ENCODE measurements around the gene SERPINB5.

Gene SERPINB5

GRCh38 chr18:63468575-63468974, 8.2 kb upstream of the SERPINB5 start:
- DNase-seq (ENCODE audit: low read depth in 2 of 2), result no peak

DNA sequence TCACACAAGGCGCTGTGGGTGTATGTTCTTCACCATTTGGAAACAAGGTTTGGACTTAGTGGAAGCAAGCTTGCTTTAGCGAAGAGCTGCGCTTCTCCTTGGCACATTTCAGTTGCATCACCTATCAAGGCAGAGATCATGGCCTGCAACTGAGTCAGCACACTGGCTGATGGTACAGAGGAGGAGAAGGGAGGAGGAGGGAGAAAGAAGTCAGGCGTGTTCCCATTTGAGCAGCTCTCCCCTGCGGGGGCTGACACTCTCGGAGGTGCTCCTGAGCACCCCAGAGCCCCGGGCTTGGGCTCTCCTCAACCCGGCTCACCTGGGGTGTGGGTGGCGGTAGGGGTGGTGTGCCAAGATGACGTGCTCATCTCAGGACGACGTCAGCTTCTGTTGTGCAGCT, 6.0 kb upstream of the SERPINB5 start:
- no peak for DNase-seq (ENCODE audit: low read depth in 2 of 2)

DNA sequence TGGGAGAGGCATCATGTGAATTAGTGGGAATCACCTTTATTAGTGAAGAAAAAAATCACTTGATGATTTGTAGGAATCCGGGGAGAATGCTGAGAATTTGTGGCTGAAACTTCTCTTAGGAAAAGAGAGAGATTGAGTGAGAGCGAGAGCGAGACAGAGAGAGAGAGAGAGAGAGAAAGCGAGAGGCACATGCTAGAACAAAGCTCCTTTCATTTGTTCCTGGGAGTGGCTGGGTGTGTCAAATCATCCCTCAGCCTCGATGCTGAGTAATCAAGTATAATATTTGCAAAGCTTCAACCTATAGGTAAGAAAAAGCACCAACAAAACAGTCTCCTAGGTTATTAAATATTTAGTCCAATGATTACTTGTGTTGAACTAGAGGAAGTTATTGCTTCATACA, 4.4 kb upstream of the SERPINB5 start:
- DNase-seq (ENCODE audit: low read depth in 2 of 2), result no peak

- DNase-seq (ENCODE audit: low read depth in 2 of 2), result no peak
These were observed 442 bp downstream of the SERPINB5 start for GRCh38 chr18:63477200-63477599.

DNA sequence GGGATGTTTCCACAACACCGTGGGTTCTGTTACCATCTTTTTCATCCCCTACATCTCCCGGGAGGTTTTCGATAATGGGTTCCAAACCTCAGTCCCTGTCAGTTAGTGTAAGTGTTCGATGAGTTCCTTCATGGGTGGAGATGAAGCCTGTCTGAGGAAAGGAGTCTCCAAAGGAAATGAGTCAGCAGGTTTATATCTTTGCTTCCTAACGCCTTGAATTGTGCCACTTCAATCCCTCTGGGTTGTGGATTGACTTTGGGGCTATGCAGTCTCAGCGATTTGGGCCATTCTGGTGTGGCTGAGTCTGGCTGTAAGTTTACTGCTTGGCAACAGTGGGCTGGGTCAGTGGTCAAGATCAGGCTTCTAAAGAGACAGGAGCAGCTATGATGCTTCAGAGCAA, 1.2 kb downstream of the SERPINB5 start:
- no peak for DNase-seq (ENCODE audit: low read depth in 2 of 2)

DNA sequence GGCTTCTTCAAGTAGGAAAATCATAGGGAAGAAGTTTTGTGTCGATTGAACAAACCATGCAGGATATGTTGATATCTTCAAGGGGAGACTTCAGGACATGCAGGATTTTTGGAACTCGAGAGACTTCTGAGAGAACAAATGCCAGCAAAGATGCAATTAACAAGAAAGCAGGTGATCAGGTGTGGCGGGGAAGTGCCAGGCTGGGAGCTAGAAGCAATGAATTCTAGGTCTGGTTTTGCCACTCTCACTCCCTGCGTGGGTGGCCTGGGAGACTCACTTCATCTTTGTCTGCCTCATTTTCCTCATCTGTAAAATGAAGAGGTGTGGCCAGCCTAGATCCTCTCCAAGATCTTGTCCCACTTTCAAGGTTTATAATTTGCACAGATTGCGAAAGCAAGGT, 3.1 kb downstream of the SERPINB5 start:
- no peak for DNase-seq (ENCODE audit: low read depth in 2 of 2)

DNA sequence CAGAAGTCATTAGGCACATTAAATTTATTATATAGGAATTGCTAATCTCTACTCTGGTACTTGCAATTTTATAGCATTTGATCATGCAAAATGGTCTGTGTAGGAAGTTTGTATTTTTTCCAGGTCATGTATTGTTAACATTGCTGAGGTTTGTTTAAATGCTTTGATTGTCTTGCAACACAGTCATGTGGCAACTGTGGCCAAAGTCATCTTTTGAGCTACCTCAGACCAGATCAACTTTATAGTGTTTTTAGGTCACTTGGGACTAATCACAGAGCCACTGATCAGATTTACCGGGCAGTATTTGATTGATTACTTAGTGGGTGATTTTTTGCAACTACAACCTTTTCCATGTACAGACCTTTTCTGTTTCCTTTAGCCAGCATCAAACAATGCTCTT, 3.7 kb downstream of the SERPINB5 start:
- no peak for DNase-seq (ENCODE audit: low read depth in 2 of 2)

DNA sequence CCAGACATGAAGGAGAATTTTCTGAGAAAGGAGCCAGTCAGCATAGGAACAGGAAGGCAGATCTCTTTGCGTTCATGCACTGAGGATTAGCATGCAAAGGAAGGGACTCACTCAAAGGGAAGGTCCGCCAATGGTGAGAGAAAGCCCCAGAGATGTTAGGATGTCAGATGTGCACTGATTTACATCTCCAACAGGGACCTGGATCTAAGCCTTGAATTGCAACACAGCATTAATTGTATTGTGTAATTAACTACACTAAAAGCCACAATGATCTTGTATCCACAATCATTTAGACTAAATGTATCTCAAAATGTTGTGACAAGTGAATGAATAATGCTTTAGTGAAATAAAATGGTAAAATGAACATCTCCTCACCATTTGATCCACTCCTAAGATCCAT, 4.2 kb downstream of the SERPINB5 start:
- no peak for DNase-seq (ENCODE audit: low read depth in 2 of 2)

DNA sequence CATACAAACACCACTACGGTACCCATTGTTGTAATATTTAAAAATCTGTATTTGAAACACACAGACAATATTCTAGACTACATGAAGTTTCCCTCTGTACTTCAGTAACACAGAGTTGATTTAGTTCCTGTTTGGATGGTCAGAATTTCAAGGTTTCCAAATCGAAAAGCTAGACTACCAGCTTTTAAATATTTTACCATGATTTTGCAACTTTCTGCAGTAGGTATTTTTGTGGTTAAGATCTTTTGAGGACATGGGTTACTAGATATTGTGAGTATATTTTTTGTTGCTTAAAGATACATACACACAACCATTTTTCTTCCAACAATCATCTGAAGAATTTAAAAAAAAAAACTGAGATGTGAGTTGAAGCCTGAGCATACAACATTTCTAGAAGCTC, 10.9 kb downstream of the SERPINB5 start:
- DNase-seq (ENCODE audit: low read depth in 2 of 2), result no peak

- DNase-seq (ENCODE audit: low read depth in 2 of 2), result no peak
These were observed 11.4 kb downstream of the SERPINB5 start for GRCh38 chr18:63488160-63488559.

- no peak for DNase-seq (ENCODE audit: low read depth in 2 of 2)
These were observed 16.1 kb downstream of the SERPINB5 start for GRCh38 chr18:63492851-63493250.

- DNase-seq (ENCODE audit: low read depth in 2 of 2), result no peak
These were observed 18.9 kb downstream of the SERPINB5 start for GRCh38 chr18:63495675-63496074.

DNA sequence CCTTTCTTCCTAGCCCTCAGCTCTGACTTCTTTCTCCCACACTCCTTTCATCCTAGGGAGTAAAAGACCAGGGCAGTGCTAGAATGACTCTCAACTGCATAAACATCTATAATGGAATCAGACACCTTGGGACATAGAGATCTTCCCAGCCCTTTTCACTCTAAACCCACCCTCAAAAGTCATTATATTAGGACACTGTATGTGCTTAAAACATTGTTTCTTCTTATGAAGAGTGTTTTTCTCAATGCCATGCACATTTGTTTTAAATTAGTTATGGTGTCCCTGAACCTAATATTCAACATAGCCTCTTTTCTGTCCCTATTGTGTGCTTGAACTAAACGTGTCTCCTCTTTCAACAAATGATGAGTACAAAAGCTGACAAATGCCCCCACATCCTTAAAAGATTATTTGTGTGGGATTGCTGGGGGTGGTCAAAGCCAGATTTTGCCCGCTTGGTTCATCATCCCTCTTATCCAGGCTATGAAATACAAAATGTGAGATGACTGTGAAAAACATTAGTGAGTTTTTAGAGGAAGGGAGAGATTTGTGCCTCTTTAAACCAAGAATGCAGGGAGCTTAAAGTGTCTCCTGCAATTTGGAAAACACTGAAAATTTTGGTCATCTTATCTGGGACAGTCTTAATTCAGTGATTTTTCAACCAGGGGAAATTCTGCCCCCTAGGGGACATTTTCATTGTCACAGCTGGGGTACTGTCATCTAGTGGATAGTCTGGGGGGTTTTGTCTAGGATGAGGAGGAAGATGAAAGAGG, 29.0 kb downstream of the SERPINB5 start:
- DNase-seq (ENCODE audit: low read depth in 2 of 2), result no peak

- no peak for DNase-seq (ENCODE audit: low read depth in 2 of 2)
These were observed 29.5 kb downstream of the SERPINB5 start for GRCh38 chr18:63506336-63506646.

- no peak for DNase-seq (ENCODE audit: low read depth in 2 of 2)
These were observed 31.8 kb downstream of the SERPINB5 start for GRCh38 chr18:63508596-63508995.

GRCh38 chr18:63511285-63511684, 34.5 kb downstream of the SERPINB5 start:
- DNase-seq (ENCODE audit: low read depth in 2 of 2), result no peak

DNA sequence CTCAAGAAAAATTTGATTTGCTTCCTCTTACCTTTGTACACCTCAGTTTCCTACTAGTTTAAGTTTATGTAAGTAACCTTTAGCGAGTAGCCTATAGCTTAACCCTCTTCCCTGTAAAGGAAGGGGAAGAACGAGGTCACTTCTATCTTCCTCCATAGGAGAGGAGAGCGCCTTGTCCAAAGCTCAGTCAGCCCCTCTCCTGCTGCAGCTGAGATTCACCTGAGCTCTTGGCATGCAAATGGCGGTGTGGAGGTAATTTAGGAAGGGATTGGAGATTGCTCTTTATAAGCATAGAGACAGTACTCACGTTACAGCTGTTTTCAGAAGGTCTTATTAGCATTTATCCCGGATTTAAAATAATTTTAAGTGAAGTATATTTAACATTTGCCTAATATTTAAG, 37.6 kb downstream of the SERPINB5 start:
- DNase-seq (ENCODE audit: low read depth in 2 of 2), result no peak

DNA sequence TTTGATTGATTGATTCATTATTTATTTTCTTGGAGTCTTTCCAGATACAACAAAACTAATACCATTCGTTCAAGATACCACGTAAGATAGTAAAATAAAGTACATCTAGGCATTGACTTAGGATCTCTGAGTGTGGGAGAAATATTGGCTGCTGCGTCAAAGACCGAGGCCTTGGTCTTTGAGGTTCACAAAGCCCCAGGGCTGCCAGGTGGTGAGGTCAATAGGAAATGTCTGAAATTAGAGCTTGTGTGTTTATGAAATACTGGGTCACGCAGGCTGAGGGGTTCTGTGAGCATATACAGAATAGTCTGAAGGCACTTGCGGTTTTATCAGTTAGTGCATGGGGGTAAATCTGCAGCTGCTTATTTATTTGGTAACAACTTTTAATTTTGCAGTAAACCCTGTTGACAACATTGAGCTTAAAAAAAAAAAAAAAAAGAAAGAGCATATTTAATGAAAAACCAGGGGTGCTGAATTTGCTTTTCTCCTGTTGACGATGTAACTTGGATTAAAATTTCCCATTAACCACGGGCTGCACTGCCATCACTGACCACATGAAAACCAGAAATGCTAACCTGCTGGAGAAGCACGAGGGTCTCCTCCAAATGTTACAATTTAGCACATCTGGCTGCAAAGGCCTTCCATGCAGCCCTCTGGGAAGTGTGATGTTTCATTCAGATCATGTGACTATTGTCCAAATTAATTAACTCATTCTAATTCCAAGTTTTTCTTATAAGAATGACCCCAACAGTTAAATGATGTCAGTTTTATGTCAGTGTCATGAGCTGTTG, 38.3 kb downstream of the SERPINB5 start:
- DNase-seq (ENCODE audit: low read depth in 2 of 2), result no peak

GRCh38 chr18:63515801-63516200, 39.0 kb downstream of the SERPINB5 start:
- DNase-seq (ENCODE audit: low read depth in 2 of 2), result no peak

GRCh38 chr18:63518178-63519012, 41.6 kb downstream of the SERPINB5 start:
- DNase-seq (ENCODE audit: low read depth in 2 of 2), result peak in 1 of 2 donors; percentile 31

DNA sequence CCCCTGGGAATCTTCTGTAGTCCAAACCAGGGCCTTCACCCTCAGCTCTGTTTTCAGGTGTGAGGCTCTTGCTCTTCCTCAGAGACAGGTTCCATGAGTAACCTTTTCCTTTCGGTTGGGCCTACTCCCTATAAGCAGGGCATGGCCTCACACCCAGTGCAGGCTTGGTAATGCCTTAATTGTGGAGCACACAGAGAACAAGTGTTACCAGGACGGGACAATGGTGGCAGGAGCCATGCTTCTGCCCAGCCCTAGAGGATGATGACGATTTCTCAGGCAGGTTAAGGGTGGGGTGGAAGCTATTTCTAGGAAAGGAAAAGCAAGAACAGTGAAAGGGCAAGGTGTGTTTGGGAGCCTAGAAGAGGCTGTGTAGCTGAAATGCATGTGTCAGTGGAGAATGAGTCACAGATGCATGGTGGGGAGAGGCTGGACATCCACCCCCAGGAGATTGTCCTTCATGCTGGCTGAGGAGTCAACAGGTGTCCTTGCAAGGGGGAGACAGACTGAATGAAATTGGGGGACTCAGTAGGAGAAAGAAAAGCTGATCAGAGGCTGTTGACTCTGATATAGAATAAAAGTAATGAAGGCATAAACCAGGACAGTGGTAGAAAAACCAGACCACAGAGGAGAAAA, 43.4 kb downstream of the SERPINB5 start:
- no peak for DNase-seq (ENCODE audit: low read depth in 2 of 2)

DNA sequence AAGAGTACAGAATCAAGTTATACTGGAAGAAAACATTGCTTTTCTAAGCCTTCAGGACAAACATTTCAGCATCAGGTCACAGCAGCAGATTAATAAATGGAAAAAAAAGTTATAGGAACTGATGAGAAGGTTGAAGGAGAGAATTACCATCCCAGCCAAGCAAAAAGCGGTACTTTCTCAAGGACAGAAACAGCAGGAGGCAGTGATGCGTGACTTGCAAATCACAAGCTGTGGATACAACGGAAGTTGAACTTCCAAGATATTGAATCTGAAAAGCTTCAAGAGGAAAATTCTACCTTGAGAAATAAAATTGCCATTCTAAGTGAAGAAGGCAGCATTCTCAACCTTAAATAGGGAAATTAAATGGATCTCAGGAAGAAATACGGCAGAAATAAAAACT, 46.9 kb downstream of the SERPINB5 start:
- no peak for DNase-seq (ENCODE audit: low read depth in 2 of 2)
